Loucy (cell line): Measurements from ENCODE around the gene SEPSECS.

ENCODE experiments used
- H2AFZ ChIP-seq: fragments of 200-600 bp; sonication (generic); 2 replicates; pipeline ENCODE4 v1.6.0; 2016; ENCODE audit warnings: antibody characterized with exemption, mild to moderate bottlenecking, low read length, moderate library complexity
- H3F3A ChIP-seq: fragments of 200-600 bp; 2 replicates; pipeline ENCODE4 v1.6.0; 2016; ENCODE audit warnings: antibody characterized with exemption, low read depth, mild to moderate bottlenecking
- H3K27me3 ChIP-seq: fragments of 200-600 bp; sonication (generic); 2 replicates; pipeline ENCODE4 v1.6.1; 2014; ENCODE audit warnings: low read length, mild to moderate bottlenecking; ENCODE audit not compliant: insufficient read depth, poor library complexity, severe bottlenecking
- H3K36me3 ChIP-seq: fragments of 200-600 bp; sonication (generic); 2 replicates; pipeline ENCODE4 v1.6.1; 2016; ENCODE audit warnings: low read length; ENCODE audit not compliant: insufficient read depth
- H3K4me1 ChIP-seq: fragments of 200-600 bp; sonication (generic); 2 replicates; pipeline ENCODE4 v1.5.1; 2014; ENCODE audit warnings: low read length, mild to moderate bottlenecking; ENCODE audit not compliant: insufficient read depth, poor library complexity, severe bottlenecking
- H3K4me2 ChIP-seq: fragments of 200-600 bp; sonication (generic); 2 replicates; pipeline ENCODE4 v1.6.0; 2014; ENCODE audit warnings: antibody characterized with exemption, low read length, low read depth, mild to moderate bottlenecking; ENCODE audit not compliant: poor library complexity, severe bottlenecking
- H3K4me3 ChIP-seq: fragments of 200-600 bp; sonication (generic); 2 replicates; pipeline ENCODE4 v1.5.1; 2014; ENCODE audit warnings: low read length, mild to moderate bottlenecking, mixed read lengths; ENCODE audit not compliant: poor library complexity, severe bottlenecking
- H3K79me2 ChIP-seq: fragments of 200-600 bp; sonication (generic); 2 replicates; pipeline ENCODE4 v1.6.1; 2014; ENCODE audit warnings: low read length; ENCODE audit not compliant: insufficient read depth
- H3K9ac ChIP-seq: fragments of 200-600 bp; sonication (generic); 2 replicates; pipeline ENCODE4 v1.6.0; 2014; ENCODE audit warnings: mild to moderate bottlenecking, low read depth, low read length, moderate library complexity; ENCODE audit not compliant: poor library complexity, severe bottlenecking
- H3K9me2 ChIP-seq: fragments of 200-600 bp; sonication (generic); replicated peaks from 2 replicates; pipeline ENCODE4 v1.6.1; 2016; ENCODE audit warnings: low read depth, low read length, mixed read lengths
- H3K9me3 ChIP-seq: fragments of 200-600 bp; sonication (generic); 2 replicates; pipeline ENCODE4 v1.6.1; 2014; ENCODE audit warnings: mild to moderate bottlenecking, antibody characterized with exemption, low read length, low read depth; ENCODE audit not compliant: insufficient read depth
- H4K20me1 ChIP-seq: fragments of 200-600 bp; sonication (generic); 2 replicates; pipeline ENCODE4 v1.6.0; 2014; ENCODE audit warnings: antibody characterized with exemption, low read length, mild to moderate bottlenecking; ENCODE audit not compliant: insufficient read depth, poor library complexity, severe bottlenecking
- CTCF ChIP-seq: fragments of 200-600 bp; sonication (generic); conservative IDR thresholded peaks from 2 replicates; pipeline ENCODE4 v1.5.1; 2014; ENCODE audit warnings: mild to moderate bottlenecking, antibody characterized with exemption, low read length
- EZH2phosphoT487 ChIP-seq: fragments of 200-600 bp; IDR thresholded peaks from 2 replicates; pipeline ENCODE4 v1.6.1; 2018; ENCODE audit warnings: antibody characterized with exemption, mild to moderate bottlenecking, moderate library complexity, borderline replicate concordance

The SEPSECS gene

GRCh38 chr4:25070545-25070944 is 89.7 kb downstream of the SEPSECS start:
- no peak overlapping the region for H3K9ac ChIP-seq
- no peaks in the 10 kb centered on the region for H3K27me3 ChIP-seq

More at GRCh38 chr4:25070545-25070944, 89.7 kb downstream of the SEPSECS start:
- H3K4me2 ChIP-seq, result no peak overlapping the region
- H3K79me2 ChIP-seq, result no peaks in the 10 kb centered on the region
- TF ChIP-seq CTCF (no peak), EZH2phosphoT487 (no peak)
- no peaks in the 10 kb centered on the region for H3F3A ChIP-seq
- H2AFZ ChIP-seq, result no peak overlapping the region
- no peaks in the 10 kb centered on the region for H3K4me1 ChIP-seq
- H3K9me2 ChIP-seq, result no peaks in the 10 kb centered on the region
- 0 out of 2 replicates have a peak, but pooled peaks cover 2% of the 10 kb centered on the region for H3K9me3 ChIP-seq
- no peak overlapping the region for H3K4me3 ChIP-seq
- no peaks in the 10 kb centered on the region for H3K36me3 ChIP-seq
- H4K20me1 ChIP-seq, result no peaks in the 10 kb centered on the region
